ENCODE measurements around the gene SYCP3.
"Not testable (repeated sequence)": the region's sequence is repeated elsewhere in the genome, so short reads cannot be mapped to it uniquely, and the experiment has no call there.

SYCP3 gene

DNA sequence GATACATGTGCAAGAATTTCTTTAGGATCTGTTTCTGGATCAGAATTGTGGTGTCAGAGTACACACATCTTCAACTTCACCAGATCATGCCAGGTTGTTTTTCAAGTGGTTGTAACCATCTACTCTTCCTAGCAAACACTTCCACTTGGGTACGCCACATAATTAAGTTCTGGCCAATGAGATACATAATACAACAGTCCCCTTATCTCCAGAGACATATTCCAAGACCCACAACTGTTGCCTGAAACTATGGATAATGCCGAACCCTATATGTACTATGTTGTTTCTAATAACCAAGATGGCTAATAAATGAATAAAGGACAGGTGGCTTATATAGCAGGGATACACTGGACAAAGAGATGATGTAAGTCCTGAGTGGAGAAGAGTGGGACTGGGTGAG lies 44.3 kb downstream of the SYCP3 start:
- Histone ChIP-seq H3K9me3 (ENCODE audit: insufficient read depth, low read length) (no peaks in the 10 kb centered on the region), H3K4me3 (ENCODE audit: insufficient read length, low read depth) (no peak overlapping the region), H3K36me3 (ENCODE audit: insufficient read depth, insufficient read length, low read length) (no peaks in the 10 kb centered on the region), H3K27me3 (ENCODE audit: insufficient read depth, insufficient read length) (peaks cover 32% of the 10 kb centered on the region), H3K9ac (ENCODE audit: insufficient read length, low read depth) (no peak overlapping the region), H3K4me1 (ENCODE audit: insufficient read depth, insufficient read length) (peaks cover 3% of the 10 kb centered on the region)
- no peak for DNase-seq (ENCODE audit: low read depth, low spot score)
- TF ChIP-seq SUZ12 (IDR thresholded peaks at IDR 0.05; ENCODE audit: extremely low read depth, insufficient read depth, insufficient read length) (no peak), ZNF274 (IDR thresholded peaks at IDR 0.05; ENCODE audit: low read depth, low read length) (no peak), YY1 (IDR thresholded peaks at IDR 0.05; ENCODE audit: insufficient read depth, insufficient read length) (no peak)

DNA sequence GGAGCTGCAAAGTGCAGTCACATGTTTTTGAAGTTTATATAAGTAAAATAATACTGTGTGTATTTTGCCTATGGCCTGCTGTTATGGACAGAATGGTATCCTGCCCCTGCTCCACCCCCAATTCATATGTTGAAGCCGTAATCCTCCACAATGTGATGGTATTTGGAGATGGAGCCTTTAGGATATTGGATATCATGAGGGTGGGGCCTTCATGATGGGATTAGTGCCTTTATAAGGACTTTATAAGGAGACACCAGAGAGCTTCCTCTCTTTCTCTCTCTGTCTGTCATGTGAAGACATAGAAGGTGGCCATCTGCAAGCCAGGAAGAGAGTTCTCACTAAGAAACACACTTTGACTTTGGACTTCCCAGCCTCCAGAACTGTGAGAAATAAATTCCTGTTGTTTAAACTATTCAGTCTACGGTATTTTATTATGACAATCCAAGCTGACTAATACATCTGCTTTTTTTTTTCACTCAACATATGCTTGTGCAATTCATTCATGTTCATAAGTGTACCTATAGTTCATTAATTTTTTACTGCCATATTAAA lies 44.9 kb downstream of the SYCP3 start:
- Histone ChIP-seq H3K36me3 (ENCODE audit: insufficient read depth, insufficient read length, low read length) (no peaks in the 10 kb centered on the region), H3K4me3 (ENCODE audit: insufficient read length, low read depth) (no peak overlapping the region), H3K27me3 (ENCODE audit: insufficient read depth, insufficient read length) (peaks cover 32% of the 10 kb centered on the region), H3K9ac (ENCODE audit: insufficient read length, low read depth) (no peak overlapping the region), H3K9me3 (ENCODE audit: insufficient read depth, low read length) (no peaks in the 10 kb centered on the region), H3K4me1 (ENCODE audit: insufficient read depth, insufficient read length) (peaks cover 3% of the 10 kb centered on the region)
- TF ChIP-seq SUZ12 (IDR thresholded peaks at IDR 0.05; ENCODE audit: extremely low read depth, insufficient read depth, insufficient read length) (no peak), YY1 (IDR thresholded peaks at IDR 0.05; ENCODE audit: insufficient read depth, insufficient read length) (no peak)
- DNase-seq (ENCODE audit: low read depth, low spot score), result no peak

DNA sequence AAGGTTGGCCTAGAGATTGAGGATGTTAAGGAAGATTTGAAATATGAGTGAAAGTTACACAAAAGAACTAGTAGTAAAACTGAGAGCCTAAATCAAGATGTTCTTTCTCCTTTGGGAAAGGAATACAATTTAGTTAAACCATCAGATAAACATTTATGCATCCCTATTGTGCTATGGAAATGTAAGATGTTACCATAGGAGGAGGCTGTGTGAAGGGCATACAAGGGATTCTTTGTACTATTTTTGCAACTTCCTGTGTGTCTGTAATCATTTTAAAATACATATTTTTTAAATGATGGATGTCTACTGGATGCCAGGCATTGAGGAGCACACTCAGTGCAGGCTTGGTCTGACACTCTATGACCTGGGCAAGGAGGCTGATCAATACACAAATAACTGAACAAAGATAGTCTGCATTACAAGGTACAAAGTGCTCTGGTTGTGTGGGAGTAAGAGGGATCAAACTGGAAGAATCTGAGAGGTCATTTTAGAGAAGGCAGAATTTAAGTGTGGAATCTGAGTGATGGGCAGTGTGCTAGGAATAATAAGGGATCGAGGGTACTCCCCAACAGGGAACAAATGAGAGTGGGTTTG lies 47.7 kb downstream of the SYCP3 start:
- Histone ChIP-seq H3K36me3 (ENCODE audit: insufficient read depth, insufficient read length, low read length) (no peaks in the 10 kb centered on the region), H3K27me3 (ENCODE audit: insufficient read depth, insufficient read length) (peaks cover 19% of the 10 kb centered on the region), H3K4me1 (ENCODE audit: insufficient read depth, insufficient read length) (peaks cover 1% of the 10 kb centered on the region), H3K9ac (ENCODE audit: insufficient read length, low read depth) (no peak overlapping the region), H3K4me3 (ENCODE audit: insufficient read length, low read depth) (no peak overlapping the region), H3K9me3 (ENCODE audit: insufficient read depth, low read length) (no peaks in the 10 kb centered on the region)
- TF ChIP-seq ZNF274 (IDR thresholded peaks at IDR 0.05; ENCODE audit: low read depth, low read length) (no peak), SUZ12 (IDR thresholded peaks at IDR 0.05; ENCODE audit: extremely low read depth, insufficient read depth, insufficient read length) (no peak), YY1 (IDR thresholded peaks at IDR 0.05; ENCODE audit: insufficient read depth, insufficient read length) (no peak)
- DNase-seq (ENCODE audit: low read depth, low spot score), result no peak

DNA sequence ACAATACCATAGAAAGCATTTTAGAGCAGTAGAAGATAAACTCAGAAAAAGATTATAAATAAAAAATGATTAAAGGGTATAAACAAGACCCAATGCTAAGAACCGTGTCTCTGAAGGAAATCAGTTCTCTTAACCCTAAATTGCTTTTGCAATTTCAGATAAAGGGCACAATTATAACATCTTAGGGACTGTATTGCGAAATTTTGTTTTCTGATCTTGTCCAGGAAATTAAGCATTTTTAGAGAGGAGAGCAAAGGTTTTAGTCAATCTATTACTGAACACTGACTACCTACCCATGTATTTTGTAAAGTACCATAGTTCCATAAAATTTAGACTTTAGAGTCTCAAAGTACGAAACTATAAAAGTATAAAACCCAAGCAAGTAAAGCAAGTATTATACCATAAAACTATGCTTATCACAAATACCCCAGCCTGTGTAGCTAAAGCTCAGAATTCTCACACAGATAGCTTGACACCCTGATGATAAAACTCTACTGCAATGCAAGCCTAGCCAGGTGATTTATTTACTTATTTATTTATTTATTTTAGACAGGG lies 48.6 kb downstream of the SYCP3 start:
- Histone ChIP-seq H3K9me3 (ENCODE audit: insufficient read depth, low read length) (no peaks in the 10 kb centered on the region), H3K4me1 (ENCODE audit: insufficient read depth, insufficient read length) (no peaks in the 10 kb centered on the region), H3K9ac (ENCODE audit: insufficient read length, low read depth) (no peak overlapping the region), H3K4me3 (ENCODE audit: insufficient read length, low read depth) (no peak overlapping the region), H3K27me3 (ENCODE audit: insufficient read depth, insufficient read length) (peaks cover 9% of the 10 kb centered on the region), H3K36me3 (ENCODE audit: insufficient read depth, insufficient read length, low read length) (no peaks in the 10 kb centered on the region)
- no peak for DNase-seq (ENCODE audit: low read depth, low spot score)
- TF ChIP-seq YY1 (IDR thresholded peaks at IDR 0.05; ENCODE audit: insufficient read depth, insufficient read length) (no peak), ZNF274 (IDR thresholded peaks at IDR 0.05; ENCODE audit: low read depth, low read length) (no peak), SUZ12 (IDR thresholded peaks at IDR 0.05; ENCODE audit: extremely low read depth, insufficient read depth, insufficient read length) (no peak)

DNA sequence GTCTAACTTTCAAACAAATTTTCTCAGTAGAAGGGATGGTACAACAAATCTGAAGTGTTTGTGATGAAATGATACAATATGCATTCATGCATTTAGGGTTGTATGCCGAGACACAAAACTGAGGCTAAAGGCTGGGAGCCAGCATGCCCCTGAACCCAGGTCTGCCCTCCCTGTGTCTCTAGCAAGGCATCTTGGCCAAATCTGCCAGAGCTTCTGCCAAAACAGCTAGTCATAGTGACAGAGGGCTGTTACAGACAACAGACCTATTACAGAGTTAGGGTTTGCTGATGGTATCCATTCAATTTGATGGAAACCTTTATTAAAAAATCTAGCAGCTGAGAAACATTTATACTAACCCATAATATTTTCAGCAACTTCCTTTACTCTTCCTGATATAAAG lies 53.1 kb downstream of the SYCP3 start:
- no peak overlapping the region for H3K9ac ChIP-seq (ENCODE audit: insufficient read length, low read depth)

DNA sequence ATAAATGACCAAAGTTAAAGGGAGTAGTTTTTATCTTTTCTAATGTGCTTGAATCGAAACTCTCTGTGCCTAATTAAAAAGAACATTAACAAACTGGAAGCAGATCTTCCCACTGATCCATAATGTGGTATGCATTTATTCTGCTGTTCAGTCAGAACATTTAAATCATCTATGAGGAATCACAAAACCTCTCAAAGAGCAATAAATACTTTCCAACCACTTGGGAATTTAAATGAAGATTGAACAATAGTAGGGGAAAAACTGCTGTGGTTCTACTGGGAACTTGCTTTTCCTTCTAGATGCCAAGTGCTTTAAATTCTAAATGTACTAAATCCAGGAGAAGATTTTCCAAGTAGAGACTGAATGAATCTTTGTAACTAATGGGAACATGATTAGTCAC lies 54.2 kb downstream of the SYCP3 start:
- Histone ChIP-seq H3K9me3 (ENCODE audit: insufficient read depth, low read length) (no peaks in the 10 kb centered on the region), H3K4me3 (ENCODE audit: insufficient read length, low read depth) (no peak overlapping the region), H3K9ac (ENCODE audit: insufficient read length, low read depth) (no peak overlapping the region), H3K36me3 (ENCODE audit: insufficient read depth, insufficient read length, low read length) (no peaks in the 10 kb centered on the region), H3K27me3 (ENCODE audit: insufficient read depth, insufficient read length) (no peaks in the 10 kb centered on the region), H3K4me1 (ENCODE audit: insufficient read depth, insufficient read length) (no peaks in the 10 kb centered on the region)
- no peak for DNase-seq (ENCODE audit: low read depth, low spot score)
- TF ChIP-seq ZNF274 (IDR thresholded peaks at IDR 0.05; ENCODE audit: low read depth, low read length), result no peak
- TF ChIP-seq YY1 (IDR thresholded peaks at IDR 0.05; ENCODE audit: insufficient read depth, insufficient read length), result no peak
- no peak for TF ChIP-seq SUZ12 (IDR thresholded peaks at IDR 0.05; ENCODE audit: extremely low read depth, insufficient read depth, insufficient read length)

More for the DNA sequence above, 53.1 kb downstream of the SYCP3 start:
- no peak overlapping the region for H3K4me3 ChIP-seq (ENCODE audit: insufficient read length, low read depth)
- no peaks in the 10 kb centered on the region for H3K27me3 ChIP-seq (ENCODE audit: insufficient read depth, insufficient read length)
- no peaks in the 10 kb centered on the region for H3K9me3 ChIP-seq (ENCODE audit: insufficient read depth, low read length)
- H3K36me3 ChIP-seq (ENCODE audit: insufficient read depth, insufficient read length, low read length), result no peaks in the 10 kb centered on the region
- no peak for TF ChIP-seq ZNF274 (IDR thresholded peaks at IDR 0.05; ENCODE audit: low read depth, low read length)
- TF ChIP-seq SUZ12 (IDR thresholded peaks at IDR 0.05; ENCODE audit: extremely low read depth, insufficient read depth, insufficient read length), result no peak
- no peak for TF ChIP-seq YY1 (IDR thresholded peaks at IDR 0.05; ENCODE audit: insufficient read depth, insufficient read length)
- H3K4me1 ChIP-seq (ENCODE audit: insufficient read depth, insufficient read length), result no peaks in the 10 kb centered on the region
- DNase-seq (ENCODE audit: low read depth, low spot score), result no peak

DNA sequence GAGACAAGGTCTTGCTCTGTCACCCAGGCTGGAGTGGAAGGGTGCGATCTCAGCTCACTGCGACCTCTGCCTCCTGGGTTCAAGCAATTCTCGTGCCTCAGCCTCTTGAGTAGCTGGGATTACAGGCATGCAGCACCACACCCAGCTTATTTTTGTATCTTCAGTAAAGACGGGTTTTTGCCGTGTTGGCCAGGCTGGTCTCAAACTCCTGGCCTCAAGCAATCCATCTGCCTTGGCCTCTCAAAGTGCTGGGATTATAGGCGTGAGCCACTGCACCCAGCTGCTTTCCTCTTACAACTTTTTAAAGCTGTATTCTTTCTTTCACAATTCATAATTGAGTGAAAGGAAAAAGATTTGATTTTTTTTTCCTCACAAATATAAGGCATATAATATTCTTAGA lies 57.6 kb downstream of the SYCP3 start:
- H3K4me1 ChIP-seq (ENCODE audit: insufficient read depth, insufficient read length); H3K27me3 ChIP-seq (ENCODE audit: insufficient read depth, insufficient read length); H3K36me3 ChIP-seq (ENCODE audit: insufficient read depth, insufficient read length, low read length); DNase-seq (ENCODE audit: low read depth, low spot score); H3K9ac ChIP-seq (ENCODE audit: insufficient read length, low read depth); H3K4me3 ChIP-seq (ENCODE audit: insufficient read length, low read depth); H3K9me3 ChIP-seq (ENCODE audit: insufficient read depth, low read length): not testable (repeated sequence)
